Astrocyte (in vitro differentiated cells and primary cell): Measurements from ENCODE around the gene CAMK1D. TPM values are rescaled to one million over a fixed set of nuclear protein-coding genes. Genes with fewer than 3 reads are reported as not detected.

ENCODE experiments used
- DNase-seq: peaks from one replicate; pipeline ENCODE4 v3.0.0-alpha.2; 2010; ENCODE audit warnings: low read depth
- FAIRE-seq: peaks from 2 replicates; lab custom pipeline; 2011; peaks lifted over from hg19 to GRCh38; lab: Jason Lieb, UNC
- H2AFZ ChIP-seq: 2 replicates; pipeline ENCODE4 v1.6.0; 2012; ENCODE audit warnings: low read depth, low read length, inconsistent platforms
- H3K27ac ChIP-seq: 2 replicates; pipeline ENCODE4 v1.5.1; 2011; ENCODE audit warnings: low read depth, low read length, inconsistent platforms
- H3K27me3 ChIP-seq: 2 replicates; pipeline ENCODE4 v1.6.0; 2011; ENCODE audit warnings: low read length, inconsistent platforms; ENCODE audit not compliant: insufficient read depth
- H3K36me3 ChIP-seq: 2 replicates; pipeline ENCODE4 v1.5.1; 2011; ENCODE audit warnings: low read length, inconsistent platforms; ENCODE audit not compliant: insufficient read depth
- H3K4me1 ChIP-seq: 2 replicates; pipeline ENCODE4 v1.5.1; 2011; ENCODE audit warnings: low read length, inconsistent platforms; ENCODE audit not compliant: insufficient read depth
- H3K4me2 ChIP-seq: 2 replicates; pipeline ENCODE4 v1.6.0; 2012; ENCODE audit warnings: low read length, inconsistent platforms
- H3K4me3 ChIP-seq: 2 replicates; pipeline ENCODE4 v1.5.1; 2011; ENCODE audit warnings: low read depth, mild to moderate bottlenecking, low read length, inconsistent platforms; ENCODE audit not compliant: insufficient read depth
- H3K79me2 ChIP-seq: 2 replicates; pipeline ENCODE4 v1.6.0; 2012; ENCODE audit warnings: mild to moderate bottlenecking, low read length, inconsistent platforms; ENCODE audit not compliant: insufficient read depth
- H3K9ac ChIP-seq: 2 replicates; pipeline ENCODE4 v1.6.0; 2012; ENCODE audit warnings: mild to moderate bottlenecking, low read length, inconsistent platforms
- H3K9me3 ChIP-seq: 2 replicates; pipeline ENCODE4 v1.5.1; 2012; ENCODE audit warnings: low read depth, mild to moderate bottlenecking, low read length, inconsistent platforms; ENCODE audit not compliant: insufficient read depth
- H4K20me1 ChIP-seq: 2 replicates; pipeline ENCODE4 v1.6.0; 2012; ENCODE audit warnings: low read length, inconsistent platforms; ENCODE audit not compliant: insufficient read depth
- H3K27ac Mint-ChIP-seq: one replicate; pipeline ENCODE4 v1.8.0; 2021; ENCODE audit warnings: mild to moderate bottlenecking, mixed read lengths; ENCODE audit not compliant: unreplicated experiment
- H3K27me3 Mint-ChIP-seq: one replicate; pipeline ENCODE4 v1.8.0; 2021; ENCODE audit warnings: low read depth, mixed read lengths; ENCODE audit not compliant: unreplicated experiment
- H3K36me3 Mint-ChIP-seq: one replicate; pipeline ENCODE4 v1.8.0; 2021; ENCODE audit warnings: low read depth, mixed read lengths; ENCODE audit not compliant: unreplicated experiment
- H3K4me1 Mint-ChIP-seq: one replicate; pipeline ENCODE4 v1.8.0; 2021; ENCODE audit warnings: low read depth, mixed read lengths; ENCODE audit not compliant: unreplicated experiment
- H3K4me3 Mint-ChIP-seq: one replicate; pipeline ENCODE4 v1.8.0; 2021; ENCODE audit warnings: mild to moderate bottlenecking, moderate library complexity, mixed read lengths; ENCODE audit not compliant: unreplicated experiment
- H3K9me3 Mint-ChIP-seq: one replicate; pipeline ENCODE4 v1.8.0; 2021; ENCODE audit warnings: mild to moderate bottlenecking, mixed read lengths; ENCODE audit not compliant: unreplicated experiment
- EZH2 ChIP-seq: IDR thresholded peaks from 2 replicates; pipeline ENCODE4 v1.6.1; 2012; ENCODE audit warnings: mild to moderate bottlenecking, low read length, inconsistent platforms; ENCODE audit not compliant: insufficient read depth
- total RNA-seq: library from RNA; stranded (reverse); gene quantifications from 2 replicates; pipeline ENCODE4 v1.2.1, GENCODE V29; 2021
- TF ChIP-seq, protein P1 (sequence below): IDR thresholded peaks from 2 replicates; pipeline ENCODE4 v1.5.1; 2011; ENCODE audit warnings: low read depth, mild to moderate bottlenecking, inconsistent platforms, low read length, moderate library complexity; ENCODE audit not compliant: insufficient read depth

CAMK1D gene
- total RNA-seq, 1 donor from 2014 or later: 23.6 TPM

DNA sequence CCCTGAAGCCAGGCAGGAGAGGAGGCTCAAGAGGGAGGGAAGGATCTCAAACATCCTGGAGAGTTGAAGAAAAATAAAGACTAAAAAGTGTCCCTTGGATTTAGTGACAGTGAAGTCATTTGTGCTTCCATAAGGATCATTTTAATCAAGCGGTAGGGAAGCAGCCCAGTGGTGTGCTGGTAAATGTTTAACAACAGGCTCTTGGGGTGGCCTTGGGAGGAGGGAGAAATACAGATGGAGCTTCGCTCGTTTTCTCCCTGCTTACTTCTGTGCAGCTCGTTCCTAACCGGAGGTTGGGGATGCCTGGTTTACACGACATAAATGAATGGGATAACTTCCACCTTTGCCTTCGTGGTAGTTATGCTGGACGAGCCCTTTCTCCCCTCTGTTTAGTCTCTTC is 140.0 kb downstream of the CAMK1D start:
- H4K20me1 ChIP-seq: peaks cover 43% of the 10 kb centered on the region
- Mint-ChIP-seq H3K27ac (peak overlapping the region; percentile 38), H3K4me1 (peaks cover 5% of the 10 kb centered on the region), H3K36me3 (peaks cover 7% of the 10 kb centered on the region), H3K9me3 (no peaks in the 10 kb centered on the region), H3K4me3 (no peak overlapping the region), H3K27me3 (no peaks in the 10 kb centered on the region)
- H3K9me3 ChIP-seq: no peaks in the 10 kb centered on the region
- H3K4me2 ChIP-seq: no peak overlapping the region
- H3K4me3 ChIP-seq: no peak overlapping the region
- H3K4me1 ChIP-seq: no peaks in the 10 kb centered on the region
- H3K9ac ChIP-seq: no peak overlapping the region
- no peak for FAIRE-seq
- DNase-seq: no peak
- peaks cover 14% of the 10 kb centered on the region for H3K79me2 ChIP-seq
- H3K27me3 ChIP-seq: no peaks in the 10 kb centered on the region
- H3K36me3 ChIP-seq: no peaks in the 10 kb centered on the region
- H2AFZ ChIP-seq: no peak overlapping the region
- H3K27ac ChIP-seq: no peak overlapping the region
- TF ChIP-seq EZH2: no peak
- TF ChIP-seq, protein P1, sequence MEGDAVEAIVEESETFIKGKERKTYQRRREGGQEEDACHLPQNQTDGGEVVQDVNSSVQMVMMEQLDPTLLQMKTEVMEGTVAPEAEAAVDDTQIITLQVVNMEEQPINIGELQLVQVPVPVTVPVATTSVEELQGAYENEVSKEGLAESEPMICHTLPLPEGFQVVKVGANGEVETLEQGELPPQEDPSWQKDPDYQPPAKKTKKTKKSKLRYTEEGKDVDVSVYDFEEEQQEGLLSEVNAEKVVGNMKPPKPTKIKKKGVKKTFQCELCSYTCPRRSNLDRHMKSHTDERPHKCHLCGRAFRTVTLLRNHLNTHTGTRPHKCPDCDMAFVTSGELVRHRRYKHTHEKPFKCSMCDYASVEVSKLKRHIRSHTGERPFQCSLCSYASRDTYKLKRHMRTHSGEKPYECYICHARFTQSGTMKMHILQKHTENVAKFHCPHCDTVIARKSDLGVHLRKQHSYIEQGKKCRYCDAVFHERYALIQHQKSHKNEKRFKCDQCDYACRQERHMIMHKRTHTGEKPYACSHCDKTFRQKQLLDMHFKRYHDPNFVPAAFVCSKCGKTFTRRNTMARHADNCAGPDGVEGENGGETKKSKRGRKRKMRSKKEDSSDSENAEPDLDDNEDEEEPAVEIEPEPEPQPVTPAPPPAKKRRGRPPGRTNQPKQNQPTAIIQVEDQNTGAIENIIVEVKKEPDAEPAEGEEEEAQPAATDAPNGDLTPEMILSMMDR: no peak

DNA sequence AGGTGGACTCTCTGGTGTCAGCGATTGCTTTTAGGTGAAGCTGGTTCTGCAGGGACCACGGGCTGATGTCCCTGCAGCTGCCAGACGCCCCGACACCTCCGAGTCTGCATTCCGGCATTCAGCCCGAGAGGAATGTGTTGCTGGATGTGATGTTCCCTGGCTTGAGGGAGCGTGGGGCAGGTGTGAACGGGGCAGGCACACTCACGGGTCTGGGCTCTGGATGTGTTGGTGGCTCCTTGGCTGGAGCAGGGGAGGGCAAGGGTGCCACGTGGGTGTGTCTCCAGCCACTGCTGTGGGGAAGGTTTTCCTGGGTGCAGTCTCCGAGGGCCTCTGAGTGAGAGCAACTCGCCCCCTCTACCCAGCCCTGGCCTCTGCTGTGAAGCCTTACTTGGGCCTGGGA is 140.5 kb downstream of the CAMK1D start:
- no peak overlapping the region for H2AFZ ChIP-seq
- no peaks in the 10 kb centered on the region for H3K27me3 ChIP-seq
- DNase-seq: no peak
- H3K79me2 ChIP-seq: peaks cover 12% of the 10 kb centered on the region
- H3K4me1 ChIP-seq: no peaks in the 10 kb centered on the region
- H3K27me3 Mint-ChIP-seq: no peaks in the 10 kb centered on the region
- no peak overlapping the region for H3K9ac ChIP-seq
- no peak overlapping the region for H3K4me3 ChIP-seq
- peaks cover 41% of the 10 kb centered on the region for H4K20me1 ChIP-seq
- H3K4me3 Mint-ChIP-seq: no peak overlapping the region
- TF ChIP-seq EZH2: no peak
- TF ChIP-seq, protein P1: no peak
- no peak overlapping the region for H3K4me2 ChIP-seq
- no peak for FAIRE-seq
- peaks cover 6% of the 10 kb centered on the region for H3K36me3 Mint-ChIP-seq
- H3K9me3 Mint-ChIP-seq: no peaks in the 10 kb centered on the region
- H3K27ac ChIP-seq: no peak overlapping the region
- H3K36me3 ChIP-seq: no peaks in the 10 kb centered on the region
- no peaks in the 10 kb centered on the region for H3K9me3 ChIP-seq
- H3K27ac Mint-ChIP-seq: no peak overlapping the region
- H3K4me1 Mint-ChIP-seq: peaks cover 5% of the 10 kb centered on the region

DNA sequence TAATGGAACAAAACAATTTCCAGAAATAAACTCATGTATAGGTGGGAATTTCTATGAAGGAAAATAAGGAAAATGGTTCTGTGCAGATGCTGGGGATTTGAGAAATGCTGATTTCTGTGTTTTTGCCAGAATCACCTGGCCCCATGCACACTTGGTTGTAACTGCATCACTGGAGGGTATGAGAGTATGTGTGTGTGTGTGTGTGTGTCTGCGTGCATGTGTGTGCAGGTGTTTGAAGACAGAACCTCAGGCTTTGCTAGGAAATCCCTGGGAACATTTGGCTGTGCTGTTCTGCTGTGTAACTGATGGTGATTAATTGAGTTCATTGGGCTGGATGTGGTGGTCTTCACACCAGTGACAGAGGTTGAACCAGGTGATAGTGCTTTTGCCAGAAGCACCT is 141.6 kb downstream of the CAMK1D start:
- no peak overlapping the region for H3K27ac Mint-ChIP-seq
- H3K36me3 Mint-ChIP-seq: peaks cover 6% of the 10 kb centered on the region
- Histone ChIP-seq H3K79me2 (peaks cover 8% of the 10 kb centered on the region), H4K20me1 (peaks cover 34% of the 10 kb centered on the region), H3K9ac (no peak overlapping the region), H3K4me1 (no peaks in the 10 kb centered on the region), H3K4me2 (no peak overlapping the region), H3K27ac (no peak overlapping the region), H3K4me3 (no peak overlapping the region), H3K36me3 (no peaks in the 10 kb centered on the region), H3K27me3 (no peaks in the 10 kb centered on the region), H3K9me3 (no peaks in the 10 kb centered on the region), H2AFZ (no peak overlapping the region)
- no peaks in the 10 kb centered on the region for H3K27me3 Mint-ChIP-seq
- no peak overlapping the region for H3K4me3 Mint-ChIP-seq
- no peaks in the 10 kb centered on the region for H3K9me3 Mint-ChIP-seq
- no peak for DNase-seq
- FAIRE-seq: no peak
- TF ChIP-seq, protein P1: no peak
- TF ChIP-seq EZH2: no peak
- peaks cover 5% of the 10 kb centered on the region for H3K4me1 Mint-ChIP-seq
